Lower leg skin (tissue), 3 donors: ENCODE results near the gene UCN.

ENCODE experiments used
- CTCF ChIP-seq, 3 donors: fragments of 450-650 bp; IDR thresholded peaks; one replicate each; pipeline ENCODE4 v1.5.1; 2016; ENCODE audit warnings: antibody characterized with exemption in 3 of 3, mild to moderate bottlenecking in 3 of 3, moderate library complexity in 2 of 3
- POLR2A ChIP-seq, 2 donors: fragments of 450-650 bp; IDR thresholded peaks; one replicate each; pipeline ENCODE4 v1.6.1; 2016 to 2017; ENCODE audit warnings: antibody characterized with exemption in 2 of 2, mild to moderate bottlenecking in 1 of 2, moderate library complexity in 1 of 2

GRCh38 chr2:27356056-27356381 is 47.8 kb upstream of the UCN start:
- TF ChIP-seq POLR2A (IDR thresholded peaks at IDR 0.05) (no peak), CTCF (IDR thresholded peaks at IDR 0.05) (no peak)
